GM19455 (cell line): Measurements from ENCODE around the gene IGF2.

ENCODE experiments used
- ATAC-seq: cut with Tn5 transposase; IDR thresholded peaks from one replicate; pipeline ENCODE4 v1.9.1; 2021; ENCODE audit not compliant: unreplicated experiment

The IGF2 gene

DNA sequence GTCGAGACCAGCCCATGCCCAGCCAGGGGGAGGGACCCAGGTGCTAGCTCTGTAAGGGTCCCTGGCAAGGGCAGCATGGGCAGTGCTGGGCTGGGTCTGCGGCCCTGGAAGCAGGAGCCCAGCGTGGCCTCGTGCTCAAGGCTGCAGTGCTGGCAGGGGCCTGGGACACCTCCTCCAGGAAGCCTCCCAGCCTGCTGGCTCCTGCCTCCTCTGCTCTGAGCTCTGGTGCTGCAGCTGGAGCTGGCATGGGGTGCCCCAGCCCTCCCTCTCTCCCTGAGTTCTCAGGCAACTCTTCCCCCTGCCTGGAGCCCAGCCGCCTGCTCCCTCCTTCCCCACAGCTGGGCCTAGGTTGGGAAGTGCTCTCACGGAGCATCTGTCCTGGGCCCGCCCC, 15.0 kb upstream of the IGF2 start:
- ATAC-seq, result no peak

DNA sequence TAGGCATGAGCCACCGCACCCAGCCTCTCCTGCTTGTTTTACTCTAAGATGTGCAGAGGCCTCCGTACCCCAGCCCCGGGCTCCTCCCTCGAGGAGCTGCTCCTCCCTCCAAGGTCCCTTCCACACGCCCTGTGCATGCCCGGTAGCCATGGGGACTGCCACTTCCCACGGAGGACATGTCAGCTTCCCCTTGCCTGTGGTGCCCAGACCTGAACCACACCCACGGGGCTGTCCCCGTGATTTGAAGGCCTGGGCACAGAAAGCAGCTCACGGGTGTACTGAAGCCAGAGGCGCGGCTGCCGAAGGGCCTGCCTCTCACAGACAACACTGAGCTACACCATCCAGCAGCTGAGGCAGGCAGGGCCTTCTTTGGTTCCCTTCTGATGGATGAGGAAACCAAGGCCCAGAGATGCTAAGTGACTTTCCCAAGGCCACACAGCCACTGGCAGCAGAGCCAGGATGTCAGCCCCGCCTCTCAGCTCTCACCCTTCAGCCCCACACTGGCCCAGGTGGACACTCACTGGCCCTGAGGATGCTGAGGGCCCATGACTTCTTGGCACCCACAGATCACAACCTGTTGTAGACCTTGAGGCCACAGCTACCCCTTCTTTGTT, 14.5 kb upstream of the IGF2 start:
- ATAC-seq, result no peak

DNA sequence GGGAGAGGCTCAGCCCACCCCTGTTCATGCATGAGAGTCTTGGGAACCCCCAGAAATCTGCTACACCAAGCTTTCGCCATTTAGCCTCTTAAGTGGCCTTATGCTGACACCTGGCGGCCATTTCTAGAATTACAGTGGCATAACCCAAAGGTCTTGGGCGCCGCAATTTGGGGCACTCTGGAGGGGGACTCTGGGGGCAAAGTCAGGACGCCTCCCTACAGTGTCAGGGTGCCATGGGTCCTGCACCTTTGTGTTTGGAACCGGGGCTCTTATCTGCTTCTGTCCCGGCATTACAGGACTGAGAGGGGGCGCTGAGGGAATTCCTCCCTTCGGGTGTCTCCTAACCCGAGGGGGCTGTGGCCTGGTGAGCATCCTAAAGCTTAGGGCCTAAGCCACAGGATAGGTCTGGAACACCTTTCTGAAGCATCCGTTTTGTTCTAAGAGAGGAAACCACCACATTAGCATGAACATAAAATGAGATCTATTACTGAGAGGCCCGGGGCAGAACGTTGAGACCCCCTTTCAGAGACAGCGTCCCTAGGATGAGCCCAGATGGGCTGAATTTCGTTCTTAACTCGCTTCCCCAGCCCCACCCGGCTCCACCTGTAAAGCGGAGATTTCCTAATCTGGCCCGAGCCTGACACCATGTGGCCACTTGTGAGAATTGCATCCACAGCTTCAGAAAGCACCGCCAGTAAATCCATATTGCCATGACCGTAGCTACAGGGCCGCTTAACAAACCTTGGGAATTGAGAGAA, 12.5 kb upstream of the IGF2 start:
- no peak for ATAC-seq

DNA sequence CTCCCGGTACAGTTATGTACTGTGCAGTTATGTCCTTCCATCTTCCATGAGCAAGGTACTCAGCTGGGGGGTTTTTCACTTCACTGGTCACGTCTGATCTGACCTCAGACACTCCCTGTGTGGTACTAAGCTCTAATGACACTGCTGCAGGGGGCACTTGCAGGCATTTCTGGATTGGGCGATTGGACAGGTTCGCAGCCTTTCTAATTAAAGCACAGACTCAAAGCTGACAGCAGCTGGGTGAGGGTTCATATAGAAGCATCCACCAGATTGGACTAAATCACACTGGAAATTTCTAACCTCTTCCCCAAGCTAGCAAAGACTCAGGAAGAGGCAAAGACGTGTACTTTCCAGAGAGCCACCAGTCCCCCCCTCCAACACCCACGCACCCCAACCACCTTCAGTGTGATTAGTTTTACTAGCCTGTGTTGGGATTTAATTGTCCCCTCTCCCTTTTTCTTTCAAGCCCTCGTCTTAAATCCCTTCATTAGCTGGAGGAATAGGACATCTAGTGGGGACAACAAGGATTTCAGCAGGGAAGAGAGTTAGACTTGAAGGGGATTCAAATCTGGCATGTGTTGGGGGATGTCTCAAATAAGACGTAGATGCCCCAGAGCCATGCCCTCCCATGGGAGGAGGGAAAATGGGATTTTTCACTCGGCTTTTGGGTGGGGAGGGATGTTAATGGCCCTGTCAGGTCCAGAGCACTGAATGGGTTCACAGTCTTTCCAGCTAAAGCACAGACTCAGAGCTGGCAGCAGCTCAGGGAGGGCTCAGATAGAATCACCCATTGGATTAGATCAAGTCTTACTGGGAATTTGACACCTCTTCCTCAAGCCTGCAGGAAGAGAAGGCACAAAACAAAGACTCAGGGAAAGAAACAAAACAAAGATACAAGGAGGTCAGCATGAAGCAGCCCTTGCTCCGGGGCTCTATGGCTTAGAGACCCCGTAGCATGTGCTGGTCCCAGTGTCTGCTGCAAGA, 11.0 kb upstream of the IGF2 start:
- ATAC-seq, result no peak

DNA sequence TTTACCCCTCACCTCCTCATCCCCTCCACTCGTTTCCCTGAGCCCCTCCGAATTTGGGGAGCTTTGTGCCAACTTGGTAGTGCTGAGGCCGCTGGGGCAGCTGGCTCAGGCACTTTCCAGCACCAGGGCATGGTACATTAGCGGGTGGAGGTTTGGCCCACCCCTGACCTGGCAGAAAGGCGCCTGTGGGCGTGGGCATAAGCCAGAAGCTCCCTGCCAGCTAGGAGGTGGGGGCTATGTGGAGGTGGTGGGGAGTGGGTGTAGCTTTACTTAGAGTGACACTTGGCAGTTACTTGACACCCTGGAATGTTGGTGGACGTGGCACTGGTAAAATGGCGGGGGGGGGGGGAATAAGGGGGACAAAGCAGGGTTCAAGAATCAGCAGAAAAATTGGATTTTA, 10.3 kb upstream of the IGF2 start:
- ATAC-seq, result no peak

DNA sequence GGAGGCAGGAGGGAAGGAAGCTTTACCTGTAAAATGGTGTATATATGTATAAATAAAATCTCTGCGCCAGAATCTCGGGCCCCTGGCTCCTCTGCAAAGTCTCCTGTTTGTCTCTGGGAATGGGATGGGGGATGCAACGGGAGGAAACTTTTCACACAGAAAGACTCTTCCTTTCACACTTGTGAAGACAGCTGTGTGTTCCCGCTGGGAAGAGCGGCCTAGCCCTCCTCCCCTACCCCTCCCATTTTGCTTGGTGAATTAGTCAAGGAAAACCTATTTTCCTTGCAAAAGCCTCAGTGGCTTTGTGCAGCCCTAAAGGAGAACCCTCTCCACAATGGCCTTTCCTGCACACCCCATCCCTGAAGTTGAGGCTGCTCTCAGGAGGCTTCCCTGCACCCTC, 9.4 kb upstream of the IGF2 start:
- no peak for ATAC-seq

DNA sequence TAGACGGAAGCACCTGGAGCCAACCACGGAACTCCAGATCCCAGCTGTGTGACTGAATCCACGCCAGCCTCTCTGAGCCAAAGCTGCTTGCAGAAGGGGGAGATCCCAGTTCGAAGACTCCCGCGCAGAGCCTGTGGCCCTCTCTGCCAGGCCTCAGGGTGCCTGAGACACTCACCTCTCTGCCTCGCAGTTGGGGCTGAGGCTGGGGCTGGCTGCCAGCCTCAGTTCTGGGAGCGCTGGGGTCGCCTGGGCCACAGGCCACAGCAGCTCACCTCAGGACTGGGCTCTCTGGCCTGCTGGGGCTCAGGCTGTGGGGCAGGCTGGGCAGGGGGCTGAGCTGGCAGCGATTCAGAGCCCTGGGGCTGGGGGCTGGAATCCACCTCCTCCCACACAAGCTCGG, 8.2 kb upstream of the IGF2 start:
- no peak for ATAC-seq

DNA sequence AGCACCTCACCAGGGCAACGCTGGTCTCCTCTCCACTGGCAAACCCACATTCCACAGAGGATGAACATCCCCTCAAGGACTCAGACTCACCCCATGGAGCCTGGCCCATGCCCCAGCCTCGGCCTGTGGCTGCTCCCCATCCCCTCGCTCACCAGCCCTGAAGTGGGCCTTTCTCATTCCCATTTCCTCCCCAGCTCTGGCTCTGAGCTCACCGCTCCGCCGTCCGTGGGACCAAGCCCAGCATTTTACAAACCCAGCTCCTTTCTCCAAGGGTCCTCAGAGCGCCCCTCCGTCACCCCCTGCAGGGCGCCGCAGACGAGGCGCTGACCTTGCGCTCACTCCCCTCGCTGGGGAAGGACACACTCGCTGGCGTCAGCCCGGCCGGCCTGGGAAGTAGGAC, 6.9 kb upstream of the IGF2 start:
- no peak for ATAC-seq

DNA sequence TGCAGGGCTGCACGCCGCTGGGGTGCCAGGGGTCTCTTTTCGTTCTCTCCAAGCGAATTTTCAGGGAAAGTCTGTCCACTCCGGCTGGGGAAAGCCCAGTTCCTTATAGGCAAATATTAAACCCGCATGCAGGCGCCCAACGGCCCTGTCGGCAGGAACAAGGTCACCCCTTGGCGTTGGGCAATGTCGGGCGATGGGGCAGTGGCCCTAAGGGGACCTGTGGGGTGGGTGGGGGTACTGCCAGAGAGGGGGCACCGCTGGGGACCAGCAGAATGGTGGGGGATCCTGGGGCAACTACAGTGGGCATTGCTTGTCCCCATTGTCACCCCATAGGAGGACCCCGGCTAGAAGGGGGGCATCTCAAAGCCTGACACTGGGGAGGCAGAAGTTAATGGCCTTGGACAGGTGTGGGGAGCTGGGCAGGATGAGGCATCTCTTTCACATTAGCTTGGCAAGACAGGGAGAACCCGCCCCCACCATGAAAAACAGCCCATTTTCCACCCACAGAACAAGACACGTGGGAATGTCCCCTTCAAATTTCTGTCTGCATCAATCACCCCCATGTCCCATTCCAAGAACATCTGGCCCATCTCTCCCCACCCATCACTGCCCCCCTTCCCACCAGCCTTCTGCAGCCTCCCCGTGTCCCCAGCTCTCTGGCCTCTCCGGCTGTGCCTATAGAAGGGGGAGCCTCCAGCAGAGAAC, 5.5 kb upstream of the IGF2 start:
- ATAC-seq, result no peak

DNA sequence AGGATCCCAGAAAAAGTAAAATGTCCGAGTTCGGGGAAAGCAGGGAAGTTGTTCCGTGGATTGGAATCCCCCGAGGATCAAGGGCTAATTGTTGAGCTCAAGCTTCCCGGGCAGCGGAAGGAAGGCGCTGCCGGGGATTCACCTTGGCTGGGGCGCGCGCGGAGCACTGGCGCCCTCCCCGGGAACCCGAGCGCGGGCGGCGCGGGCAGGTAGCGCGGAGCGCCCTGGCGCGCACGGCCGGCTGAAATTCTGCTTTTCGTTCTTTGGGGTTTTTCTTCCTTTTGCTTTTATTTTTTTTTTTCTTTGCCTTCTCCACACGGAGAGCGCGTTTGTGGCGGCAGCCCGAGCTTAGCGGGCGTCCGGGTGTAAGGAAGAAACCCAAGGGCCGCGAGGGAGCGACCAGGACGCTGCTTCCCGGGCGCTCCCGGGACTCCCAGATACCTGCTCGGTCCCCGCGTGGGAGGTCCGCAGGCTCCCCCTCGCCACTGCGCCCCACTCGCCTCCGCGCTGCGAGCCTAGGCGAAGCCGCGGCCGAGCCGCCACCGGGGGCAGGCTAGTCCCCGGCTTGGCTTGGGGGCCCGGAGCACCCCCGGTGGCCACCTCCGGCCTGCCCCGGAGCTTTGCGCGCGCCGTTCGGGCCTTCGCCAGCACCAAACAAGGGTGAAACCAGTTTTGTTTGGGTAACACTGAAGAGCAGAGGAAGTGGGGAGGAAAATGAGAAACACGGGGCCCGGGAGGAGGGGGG, 4.8 kb upstream of the IGF2 start:
- no peak for ATAC-seq

DNA sequence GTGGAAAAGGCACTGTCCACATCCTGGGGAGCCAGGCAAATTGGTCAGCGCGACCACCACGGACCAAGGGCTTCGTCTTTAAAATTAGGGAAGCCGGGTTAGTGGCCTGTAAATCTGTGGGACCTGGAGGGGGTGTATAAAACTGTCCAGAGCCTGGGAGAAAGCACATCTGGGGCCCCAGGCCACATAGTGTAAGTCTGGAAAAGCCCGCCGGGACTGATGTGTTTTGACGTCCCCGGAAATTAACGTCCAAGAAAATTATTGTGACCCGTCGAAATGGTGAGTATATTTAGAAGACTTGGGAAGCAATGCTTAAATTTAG, 4.2 kb upstream of the IGF2 start:
- no peak for ATAC-seq

DNA sequence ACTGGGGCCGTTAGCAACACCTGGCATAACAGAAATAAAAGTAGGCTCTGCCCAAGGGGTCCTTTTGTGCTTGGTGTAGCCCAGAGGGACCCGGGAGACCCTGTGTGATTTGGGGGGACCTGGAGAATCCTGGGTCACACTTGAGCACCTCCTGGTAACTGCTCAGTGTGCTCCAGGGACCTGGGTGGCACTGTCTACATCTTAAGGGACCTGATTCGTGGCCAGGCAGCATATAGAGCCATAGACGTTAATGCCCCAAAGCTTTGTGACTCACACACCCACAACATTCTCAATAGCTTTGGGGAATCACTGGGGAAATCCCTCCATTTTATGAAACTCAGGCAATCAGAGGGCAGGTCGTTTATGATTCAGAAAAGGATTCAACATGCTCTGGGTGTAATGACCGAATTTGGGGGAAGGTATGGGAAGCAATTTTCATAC, 3.6 kb upstream of the IGF2 start:
- ATAC-seq, result no peak

DNA sequence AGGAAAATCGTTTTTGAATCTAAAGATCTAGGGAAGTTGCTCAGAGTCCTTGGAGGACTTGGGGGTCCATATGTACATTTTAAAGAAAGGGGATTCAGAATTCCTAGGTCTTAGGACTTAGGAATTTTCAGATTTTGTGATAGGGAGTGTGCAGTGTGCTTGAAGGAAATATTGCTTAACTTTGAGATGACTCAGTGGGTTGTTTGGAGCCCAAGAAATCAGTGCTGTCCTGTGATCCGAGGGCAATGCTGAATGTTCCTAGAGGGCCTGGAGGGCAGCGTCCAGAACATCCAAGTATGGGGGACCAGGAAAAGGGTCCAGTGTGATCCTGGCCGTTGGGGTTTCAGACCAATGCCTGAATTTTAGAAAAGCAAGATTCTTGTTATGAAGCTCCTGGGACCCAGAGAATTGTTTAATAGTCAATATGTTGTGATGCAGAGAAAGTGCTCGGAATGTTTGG, 3.1 kb upstream of the IGF2 start:
- ATAC-seq, result no peak

DNA sequence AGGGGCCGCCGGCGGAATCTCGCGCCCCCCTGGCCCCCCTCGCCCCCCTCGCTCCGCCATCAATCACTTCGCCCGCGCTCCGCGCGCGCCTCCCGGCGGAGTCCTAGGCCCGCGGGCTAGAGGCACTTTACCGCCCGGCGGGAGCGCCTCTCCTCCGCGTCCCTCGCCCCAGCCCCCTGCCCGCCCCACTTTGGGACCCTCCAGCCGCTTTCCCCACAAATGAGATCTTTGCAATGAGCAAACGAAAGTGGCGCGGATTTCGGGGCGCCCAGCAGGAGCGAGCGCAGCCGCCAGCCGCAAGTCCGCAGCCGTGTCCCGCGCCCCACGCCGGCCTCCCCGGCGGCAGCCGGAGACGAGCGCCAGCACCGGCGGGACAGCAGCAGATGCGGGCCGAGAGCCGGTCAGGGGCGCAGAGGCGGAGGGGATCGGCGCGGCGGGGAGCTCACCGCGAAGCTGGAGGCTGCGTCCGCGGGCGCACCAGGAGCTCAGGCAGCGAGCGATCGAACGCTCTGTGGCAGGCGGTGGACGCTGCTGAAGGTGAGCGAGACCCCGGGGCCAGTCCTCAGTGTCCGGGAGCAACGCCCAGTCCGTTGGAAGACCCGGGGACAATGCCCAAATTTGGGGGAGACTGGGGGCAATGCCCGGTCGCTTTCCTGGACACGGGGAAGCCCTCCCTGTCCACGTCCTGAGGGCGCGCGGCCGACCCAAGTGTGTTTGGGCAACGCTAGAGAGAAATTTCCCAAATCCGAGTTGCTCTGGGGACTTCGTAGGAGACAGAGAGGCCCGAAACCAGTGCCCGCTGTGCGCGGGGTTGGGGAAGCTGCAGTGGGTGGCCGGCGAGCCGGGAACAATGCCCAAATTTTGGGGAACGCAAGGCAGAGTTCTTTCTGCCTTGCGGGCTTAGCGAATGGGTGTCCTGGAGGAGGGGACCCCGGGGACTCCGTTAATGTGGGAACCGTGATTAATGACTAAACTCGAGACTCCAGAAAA, 1.5 kb upstream of the IGF2 start:
- no peak for ATAC-seq

DNA sequence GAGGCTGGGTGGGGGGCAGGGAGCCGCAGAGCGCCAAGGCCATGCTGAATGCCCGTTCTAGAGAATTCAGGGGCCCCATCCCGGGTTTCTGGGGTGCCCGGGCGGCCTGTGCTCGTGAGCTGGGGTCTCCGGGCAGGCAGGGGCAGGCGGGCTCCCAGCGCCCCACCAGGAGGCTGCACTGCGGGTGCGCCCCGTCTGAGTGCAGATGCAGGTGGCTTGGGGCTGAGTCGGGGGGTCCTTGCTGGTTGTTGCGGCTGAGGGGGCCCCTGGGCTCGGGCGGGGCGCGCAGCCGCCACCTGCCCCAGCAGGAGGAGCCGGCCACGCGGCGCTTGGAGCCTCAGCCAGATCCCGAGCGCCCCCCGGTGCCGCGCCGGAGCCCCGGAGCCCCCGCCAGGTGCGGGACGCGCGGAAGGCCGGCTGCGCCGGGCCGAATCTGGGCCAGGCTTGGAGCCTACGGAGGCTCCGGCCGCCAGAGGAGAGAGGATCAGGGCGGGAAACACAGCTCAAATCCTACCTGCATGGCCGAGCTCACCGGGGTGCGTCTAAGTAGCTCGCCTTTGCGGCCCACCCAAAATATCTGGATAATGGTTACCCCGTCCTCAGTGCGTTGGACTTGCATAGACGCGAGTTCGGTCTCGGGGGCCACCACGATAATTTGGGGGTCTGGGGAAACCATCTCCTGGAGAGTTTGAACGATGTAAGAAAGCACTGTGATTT, 590 bp upstream of the IGF2 start:
- ATAC-seq, result no peak

DNA sequence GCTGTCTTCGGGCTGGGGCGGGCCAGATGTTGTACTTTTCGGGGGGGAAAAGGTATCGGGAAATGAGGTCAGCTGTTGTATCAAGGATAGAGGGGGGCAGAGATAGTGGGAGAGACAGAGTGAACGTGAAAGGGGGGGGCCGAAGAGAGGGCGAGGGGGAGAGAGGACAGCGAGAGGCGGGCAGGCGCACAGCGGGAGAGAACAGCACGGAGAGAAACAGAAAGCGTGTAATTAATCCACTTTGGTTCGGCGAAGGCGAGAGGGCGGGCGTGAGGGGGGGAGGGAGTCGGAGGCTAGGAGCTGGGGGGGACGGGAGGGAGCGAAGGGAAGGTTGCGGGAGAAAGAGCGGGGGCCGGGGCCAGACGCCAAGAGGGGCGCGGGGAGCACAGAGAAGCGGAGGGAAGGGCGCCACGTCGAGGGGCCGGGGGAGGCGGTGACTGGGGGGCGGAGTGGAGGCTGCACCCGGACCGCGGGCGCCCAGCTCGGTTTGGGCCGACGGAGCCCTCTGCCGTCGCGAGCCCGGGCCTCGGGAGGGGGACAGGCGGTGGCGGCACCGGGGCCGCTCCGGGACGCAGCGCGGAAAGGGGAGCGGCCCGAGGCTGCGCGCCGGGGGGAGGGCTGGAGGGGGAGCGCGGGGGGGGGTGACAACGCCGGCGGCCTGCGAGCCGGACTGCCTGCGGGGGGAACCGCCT, 612 bp downstream of the IGF2 start:
- no peak for ATAC-seq

DNA sequence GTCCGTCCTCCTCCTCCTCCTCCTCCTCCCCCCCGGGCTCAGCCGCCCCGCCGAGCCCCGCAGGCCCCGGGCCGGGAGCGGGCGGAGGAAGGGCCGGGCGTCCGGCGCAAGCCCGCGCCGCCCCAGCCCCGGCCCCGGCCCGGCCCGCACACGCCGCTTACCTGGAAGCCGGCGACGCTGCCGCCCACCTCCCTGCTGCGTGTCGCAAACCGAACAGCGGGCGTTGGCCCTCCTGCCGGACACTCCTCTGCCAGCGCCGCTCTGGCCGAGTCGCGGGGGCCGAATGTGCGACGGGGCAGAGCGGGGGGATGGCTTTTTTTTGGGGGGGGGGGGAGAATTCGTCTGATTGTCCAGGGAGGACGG, 1.1 kb downstream of the IGF2 start:
- ATAC-seq, result no peak
